Lung (tissue), 12 donors: Measurements from ENCODE around the gene CDC42SE2. TPM values are rescaled to one million over a fixed set of nuclear protein-coding genes. Genes with fewer than 3 reads are reported as not detected.

Experiments used
- ATAC-seq: fragments of 200-7000 bp; cut with Tn5 transposase; one replicate; pipeline ENCODE4 v1.9.1; 2020; ENCODE audit warnings: moderate number of reproducible peaks; ENCODE audit not compliant: insufficient read depth, low FRiP score
- DNase-seq, 3 donors: peaks; one replicate each; pipeline ENCODE4 v3.0.0-alpha.2; 2013 to 2017
- H3K27ac ChIP-seq, 2 donors: one replicate each; pipeline ENCODE4 v1.5.1; 2013; ENCODE audit warnings: mild to moderate bottlenecking in 2 of 2, moderate library complexity in 2 of 2, control low read depth in 1 of 2, inconsistent platforms in 1 of 2, low read depth in 1 of 2, low read length in 1 of 2
- H3K27me3 ChIP-seq, 3 donors: one replicate each; pipeline ENCODE4 v1.5.1; 2013; ENCODE audit warnings: low read length in 2 of 3; ENCODE audit not compliant: control insufficient read depth in 3 of 3, insufficient read depth in 3 of 3
- H3K36me3 ChIP-seq, 4 donors: one replicate each; pipeline ENCODE4 v1.5.1; 2013; ENCODE audit warnings: low read length in 4 of 4, mild to moderate bottlenecking in 1 of 4, moderate library complexity in 1 of 4; ENCODE audit not compliant: control insufficient read depth in 4 of 4, insufficient read depth in 4 of 4
- H3K4me1 ChIP-seq, 5 donors: one replicate each; pipeline ENCODE4 v1.5.1; 2013; ENCODE audit warnings: low read length in 5 of 5, mild to moderate bottlenecking in 2 of 5, moderate library complexity in 1 of 5; ENCODE audit not compliant: control insufficient read depth in 5 of 5, insufficient read depth in 5 of 5
- H3K4me3 ChIP-seq: one replicate; pipeline ENCODE4 v1.5.1; 2013; ENCODE audit warnings: mild to moderate bottlenecking, control low read depth, moderate library complexity
- H3K9ac ChIP-seq, 2 donors: one replicate each; pipeline ENCODE4 v1.5.1; 2013; ENCODE audit warnings: low read length in 2 of 2, control low read depth in 1 of 2; ENCODE audit not compliant: insufficient read depth in 1 of 2
- H3K9me3 ChIP-seq, 4 donors: one replicate each; pipeline ENCODE4 v1.5.1; 2013; ENCODE audit warnings: low read length in 3 of 4, mild to moderate bottlenecking in 1 of 4, moderate library complexity in 1 of 4; ENCODE audit not compliant: control insufficient read depth in 4 of 4, insufficient read depth in 3 of 4
- WGBS, 2 donors: extraction: QIAGEN DNeasy Blood & Tissue Kit; methylation state at CpG; one replicate each; pipeline ENCODE4 v1.1.7; 2013; 5-methylcytosine and 5-hydroxymethylcytosine counted together
- polyA plus RNA-seq, 2 donors: library from polyadenylated mRNA; stranded (reverse); fragments of 200-250 nt; gene quantifications; one replicate each; pipeline ENCODE4 v1.2.1, GENCODE V29; 2013
- total RNA-seq, 2 donors: library from RNA; depleted of rRNA in 1 of 2; stranded (reverse); fragments of >200 nt in 1 of 2; gene quantifications; one replicate each; pipeline ENCODE4 v1.2.1, GENCODE V29; 2014 to 2021
- TF ChIP-seq, protein P1 (sequence below): IDR thresholded peaks from 2 replicates; pipeline ENCODE4 v1.5.1; 2012; ENCODE audit warnings: mild to moderate bottlenecking; ENCODE audit errors: control extremely low read depth, extremely low read depth
- donor health status: control.
- donor health status: control.
- donor health status: Bipolar disorder and iron deficiency.
- donor health status: healthy.
- donor health status: DM: yes; HTN: yes; CAD: no.

Gene CDC42SE2
- total and polyA plus RNA-seq, 4 donors: 18.1 to 58.9 (median 28.4) TPM

DNA sequence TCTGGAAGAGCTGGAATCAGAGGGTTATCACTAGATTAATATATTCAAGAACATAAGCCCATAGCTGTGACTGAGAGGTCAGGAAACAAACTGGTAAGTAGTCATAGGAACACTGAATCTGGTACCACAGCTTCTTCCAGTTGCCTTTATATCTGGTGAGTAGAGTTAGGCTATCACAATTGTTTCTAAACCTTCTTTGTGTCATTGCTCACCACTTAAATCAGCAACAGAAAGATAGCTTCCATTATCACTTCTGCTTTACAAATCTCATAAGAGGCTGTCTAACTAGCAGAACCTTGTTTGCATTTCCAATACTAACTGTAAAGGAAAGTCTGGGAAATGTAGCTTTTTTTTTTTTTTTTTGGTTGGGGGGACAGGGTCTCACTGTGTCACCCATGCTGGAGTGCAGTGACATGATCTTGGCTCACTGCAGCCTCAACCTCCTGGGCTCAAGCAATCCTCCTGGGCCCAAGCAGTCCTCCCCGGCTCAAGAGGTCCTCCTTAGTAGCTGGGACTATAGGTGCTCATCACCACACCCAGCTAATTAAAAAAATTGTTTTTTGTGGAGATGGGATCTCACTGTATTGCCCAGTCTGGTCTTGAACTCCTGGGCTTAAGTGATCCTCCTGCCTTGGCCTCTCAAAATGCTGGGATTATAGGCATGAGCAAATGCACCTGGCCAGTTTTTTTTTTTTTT is 22.0 kb downstream of the CDC42SE2 start:
- 88 to 98% methylated on average over 1 of the region's 1 CpG for WGBS, 2 donors
- Histone ChIP-seq H3K4me1 (peaks cover 0 to 5% (median 1%) of the 10 kb centered on the region in 5 donors), H3K27me3 (no peaks in the 10 kb centered on the region), H3K9me3 (no peaks in the 10 kb centered on the region), H3K4me3 (no peak overlapping the region), H3K36me3 (peaks cover 0 to 3% (median 0%) of the 10 kb centered on the region in 4 donors), H3K27ac (no peak overlapping the region), H3K9ac (no peak overlapping the region)
- DNase-seq: no peak
- no peak for ATAC-seq
- TF ChIP-seq, protein P1, sequence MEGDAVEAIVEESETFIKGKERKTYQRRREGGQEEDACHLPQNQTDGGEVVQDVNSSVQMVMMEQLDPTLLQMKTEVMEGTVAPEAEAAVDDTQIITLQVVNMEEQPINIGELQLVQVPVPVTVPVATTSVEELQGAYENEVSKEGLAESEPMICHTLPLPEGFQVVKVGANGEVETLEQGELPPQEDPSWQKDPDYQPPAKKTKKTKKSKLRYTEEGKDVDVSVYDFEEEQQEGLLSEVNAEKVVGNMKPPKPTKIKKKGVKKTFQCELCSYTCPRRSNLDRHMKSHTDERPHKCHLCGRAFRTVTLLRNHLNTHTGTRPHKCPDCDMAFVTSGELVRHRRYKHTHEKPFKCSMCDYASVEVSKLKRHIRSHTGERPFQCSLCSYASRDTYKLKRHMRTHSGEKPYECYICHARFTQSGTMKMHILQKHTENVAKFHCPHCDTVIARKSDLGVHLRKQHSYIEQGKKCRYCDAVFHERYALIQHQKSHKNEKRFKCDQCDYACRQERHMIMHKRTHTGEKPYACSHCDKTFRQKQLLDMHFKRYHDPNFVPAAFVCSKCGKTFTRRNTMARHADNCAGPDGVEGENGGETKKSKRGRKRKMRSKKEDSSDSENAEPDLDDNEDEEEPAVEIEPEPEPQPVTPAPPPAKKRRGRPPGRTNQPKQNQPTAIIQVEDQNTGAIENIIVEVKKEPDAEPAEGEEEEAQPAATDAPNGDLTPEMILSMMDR: no peak

DNA sequence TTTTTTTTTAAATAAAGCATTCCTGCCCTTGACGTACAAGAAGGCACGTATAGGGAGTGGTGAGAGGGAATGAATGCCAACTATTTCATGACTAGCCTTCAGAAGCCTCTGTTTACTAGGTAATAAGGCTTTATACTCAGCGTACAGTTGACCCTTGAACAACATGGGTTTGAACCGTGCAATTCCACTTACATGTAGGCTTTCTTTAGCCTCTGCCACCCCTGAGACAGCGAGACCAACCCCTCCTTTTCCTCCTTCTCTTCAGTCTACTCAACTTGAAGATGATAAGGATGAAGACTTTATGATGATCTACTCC is 22.5 kb downstream of the CDC42SE2 start:
- H3K4me3 ChIP-seq: no peak overlapping the region
- peaks cover 0 to 3% (median 0%) of the 10 kb centered on the region in 4 donors for H3K36me3 ChIP-seq
- ATAC-seq (no peak), DNase-seq (no peak)
- H3K9ac ChIP-seq: no peak overlapping the region
- H3K27me3 ChIP-seq: no peaks in the 10 kb centered on the region
- H3K27ac ChIP-seq: no peak overlapping the region
- H3K9me3 ChIP-seq: no peaks in the 10 kb centered on the region
- TF ChIP-seq, protein P1: no peak
- H3K4me1 ChIP-seq: peaks cover 0 to 2% (median under 1%) of the 10 kb centered on the region in 5 donors
- 91 to 92% methylated on average over 5 of the region's 5 CpGs for WGBS, 2 donors

DNA sequence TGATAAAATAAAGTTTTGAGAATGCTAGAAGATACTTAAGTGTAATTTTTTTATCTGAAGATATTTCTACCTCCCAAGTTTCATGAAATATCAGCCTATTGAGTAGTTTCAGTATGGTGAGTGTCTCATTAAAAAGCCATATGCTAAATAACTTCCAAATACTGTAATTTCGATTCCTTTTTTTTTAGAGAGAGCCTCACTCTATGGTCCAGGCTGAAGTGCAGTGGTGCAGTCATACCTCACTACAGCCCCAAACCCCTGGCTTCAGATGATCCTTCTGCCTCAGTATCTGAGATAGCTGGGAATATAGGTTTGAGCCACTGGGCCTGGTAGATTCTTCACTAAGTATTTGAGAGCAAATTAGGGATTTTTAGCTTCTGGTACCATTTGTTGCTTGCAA is 24.5 kb downstream of the CDC42SE2 start:
- Histone ChIP-seq H3K9me3 (no peaks in the 10 kb centered on the region), H3K27ac (no peak overlapping the region), H3K9ac (no peak overlapping the region), H3K27me3 (no peaks in the 10 kb centered on the region), H3K4me3 (no peak overlapping the region), H3K36me3 (peaks cover 0 to 3% (median 0%) of the 10 kb centered on the region in 4 donors), H3K4me1 (peaks cover 0 to 2% (median 0%) of the 10 kb centered on the region in 5 donors)
- ATAC-seq: no peak
- TF ChIP-seq, protein P1: no peak
- DNase-seq: no peak
- WGBS, 2 donors: 73 to 91% methylated on average over 1 of the region's 1 CpG

DNA sequence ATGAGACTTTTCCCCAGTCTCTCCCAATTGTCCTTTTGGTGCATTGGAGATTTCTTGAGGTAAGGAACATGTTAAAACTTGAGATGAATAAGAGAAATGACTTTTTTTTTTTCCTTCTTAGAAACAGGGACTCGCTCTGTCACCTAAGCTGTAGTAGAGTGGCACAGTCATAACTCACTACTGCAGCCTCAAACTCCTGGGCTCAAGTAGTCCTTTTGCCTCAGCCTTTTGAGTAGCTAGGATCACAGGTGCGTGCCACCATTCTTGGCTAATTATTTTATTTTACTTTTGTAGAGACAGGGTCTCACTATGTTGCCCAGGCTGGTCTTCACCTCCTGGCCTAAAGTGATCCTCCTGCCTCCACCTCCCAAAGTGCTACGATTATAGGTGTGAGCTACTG is 25.9 kb downstream of the CDC42SE2 start:
- ATAC-seq: no peak
- 89 to 94% methylated on average over 3 of the region's 3 CpGs for WGBS, 2 donors
- H3K27ac ChIP-seq: no peak overlapping the region

More for the DNA sequence above, 25.9 kb downstream of the CDC42SE2 start:
- Histone ChIP-seq H3K27me3 (no peaks in the 10 kb centered on the region), H3K4me3 (no peak overlapping the region), H3K4me1 (peaks cover 0 to 2% (median 0%) of the 10 kb centered on the region in 5 donors), H3K9me3 (no peaks in the 10 kb centered on the region), H3K36me3 (peaks cover 0 to 2% (median 0%) of the 10 kb centered on the region in 4 donors), H3K9ac (no peak overlapping the region)
- no peak for DNase-seq
- TF ChIP-seq, protein P1: no peak
